Sciatic nerve (tissue), 2 donors: ENCODE data around the gene ZNF182. TPM values are rescaled to one million over a fixed set of nuclear protein-coding genes. Genes with fewer than 3 reads are reported as not detected.
"Not testable (repeated sequence)": the region's sequence is repeated elsewhere in the genome, so short reads cannot be mapped to it uniquely, and the experiment has no call there.

Experiments used
- ATAC-seq: fragments of 200-7000 bp; cut with Tn5 transposase; one replicate; pipeline ENCODE4 v1.9.1; 2020; ENCODE audit warnings: mild to moderate bottlenecking, moderate library complexity
- DNase-seq: peaks from one replicate; pipeline ENCODE4 v3.0.0-alpha.2; 2020; ENCODE audit warnings: low spot score
- intact Hi-C: fragments of 100-400 bp; cut with DNase I; formaldehyde crosslinking; loops from one replicate; pipeline ENCODE4 v1.14.2; 2022
- total RNA-seq: library from RNA; stranded (reverse); fragmentation: NEBNext Ultra II Directional; extraction: Animal tissue kit (Norgen Biotek cat#: 25700); gene quantifications from one replicate; pipeline ENCODE4 v1.2.1, GENCODE V29; 2021
- donor health status: DM: no; HTN: no; CAD: no.
- donor health status: DM: no; HTN: no; CAD: no.

ZNF182 gene
- total RNA-seq, 1 donor from 2014 or later = 8.8 TPM

DNA sequence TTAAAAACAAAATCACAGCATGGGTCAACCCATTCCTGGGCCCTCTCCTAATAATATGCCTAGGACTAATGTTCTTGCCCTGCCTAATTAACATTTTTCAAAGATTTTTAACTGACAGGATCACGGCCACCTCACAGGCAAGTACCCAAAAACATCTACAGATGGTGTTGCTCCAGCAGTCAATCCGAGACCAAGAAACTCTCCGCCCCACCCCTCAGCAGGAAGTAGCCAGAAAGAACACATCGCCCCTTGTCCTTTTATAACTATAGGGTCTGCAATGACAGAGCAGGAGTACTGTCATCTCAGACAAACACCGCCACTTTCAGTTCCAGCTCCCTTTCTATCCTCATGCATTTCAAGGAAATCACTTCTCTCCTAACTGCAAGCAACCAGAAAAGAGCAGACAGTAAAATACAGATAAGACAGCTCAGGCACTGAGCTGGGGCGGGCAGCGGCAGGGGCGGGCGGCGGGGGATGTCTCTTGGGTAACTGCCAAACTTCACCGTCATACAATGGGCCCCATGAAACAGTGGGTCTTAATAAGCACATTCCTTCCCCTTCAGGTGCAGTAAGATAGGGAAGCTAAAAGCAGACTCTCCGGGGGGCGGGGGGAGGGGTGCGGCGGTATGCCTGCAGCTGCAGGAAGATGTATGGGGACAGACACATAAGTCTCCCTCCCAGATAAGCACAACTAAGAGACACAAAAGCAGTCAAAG, 67.4 kb downstream of the ZNF182 start:
- ATAC-seq = no peak
- no peak for DNase-seq
- intact Hi-C loops = no loop called here

DNA sequence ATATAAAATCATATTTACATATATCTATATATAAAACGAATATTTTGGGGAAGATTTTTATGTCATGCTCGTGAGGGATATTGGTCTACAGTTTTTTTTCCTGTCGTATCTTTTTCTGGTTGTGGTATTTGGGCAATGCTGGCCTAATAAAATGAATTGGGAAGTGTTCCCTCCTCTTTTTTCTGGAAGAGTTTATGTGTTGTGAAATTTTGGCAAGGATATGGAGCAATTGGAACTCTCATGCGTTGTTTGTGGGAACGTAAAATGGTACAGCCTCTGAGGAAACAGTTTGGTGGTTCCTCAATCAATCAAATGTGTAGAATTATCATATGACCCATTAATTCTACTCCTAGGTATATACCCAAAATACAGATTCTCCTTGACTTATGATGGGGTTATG, 69.8 kb downstream of the ZNF182 start:
- ATAC-seq (no peak), DNase-seq (no peak)
- intact Hi-C loops = no loop called here

GRCh38 chrX:47931970-47932369, 71.8 kb downstream of the ZNF182 start:
- intact Hi-C loops, ATAC-seq, DNase-seq: not testable (repeated sequence)

- DNase-seq (no peak), ATAC-seq (no peak)
- intact Hi-C loops = no loop called here
These were observed 76.6 kb downstream of the ZNF182 start for GRCh38 chrX:47927212-47927611.

Other genes with a start within 250 kb of the ZNF182 start
- 9.3 TPM for gene ZNF81, start 167.1 kb downstream of the ZNF182 start, total RNA-seq
- gene SPACA5, start 3.0 kb upstream of the ZNF182 start, total RNA-seq = not detected
- 5.4 TPM for gene ZNF630, start 67.7 kb upstream of the ZNF182 start, total RNA-seq
- not detected for gene SPACA5B, start 126.6 kb upstream of the ZNF182 start, total RNA-seq
- not detected for gene SSX5, start 192.8 kb upstream of the ZNF182 start, total RNA-seq